AG09319 (cell line): Measurements from ENCODE around the gene ELP2.
"Not testable (repeated sequence)": the region's sequence is repeated elsewhere in the genome, so short reads cannot be mapped to it uniquely, and the experiment has no call there.

Experiments
- DNase-seq: peaks from one replicate; pipeline ENCODE4 v3.0.0-alpha.2; 2010; ENCODE audit warnings: low read depth; ENCODE audit errors: extremely low read depth
- CTCF ChIP-seq: IDR thresholded peaks from 2 replicates; pipeline ENCODE4 v1.5.1; 2011; ENCODE audit warnings: low read depth, mild to moderate bottlenecking, inconsistent platforms, low read length, moderate library complexity

The ELP2 gene

GRCh38 chr18:36129300-36130038, at the start of gene ELP2, which contains the start of gene SLC39A6:
Gene ELP2, plus strand, starts transcription at chr18:36129899. Its CDS starts 35 bp downstream, at chr18:36129934.
Gene SLC39A6, minus strand, starts transcription at chr18:36129340. Its CDS starts 2,333 bp downstream, at chr18:36127007.
- no peak for TF ChIP-seq CTCF
- DNase-seq, result peak; percentile 88

- not testable (repeated sequence) for DNase-seq
Observed at GRCh38 chr18:36081118-36081517, 48.6 kb upstream of the ELP2 start.

- no peak for TF ChIP-seq CTCF
- no peak for DNase-seq
Observed at GRCh38 chr18:36083729-36084128, 46.0 kb upstream of the ELP2 start.

- TF ChIP-seq CTCF, result no peak
- DNase-seq, result no peak
Observed at GRCh38 chr18:36085195-36085594, 44.5 kb upstream of the ELP2 start.

GRCh38 chr18:36086186-36086585, 43.5 kb upstream of the ELP2 start:
- TF ChIP-seq CTCF, result no peak
- DNase-seq, result no peak

GRCh38 chr18:36088256-36088655, 41.4 kb upstream of the ELP2 start:
- no peak for TF ChIP-seq CTCF
- DNase-seq, result no peak

- TF ChIP-seq CTCF, result no peak
- DNase-seq, result no peak
Observed at GRCh38 chr18:36089001-36089400, 40.7 kb upstream of the ELP2 start.

GRCh38 chr18:36092116-36092515, 37.6 kb upstream of the ELP2 start:
- not testable (repeated sequence) for DNase-seq
